HFF-Myc (cell line): ENCODE measurements around the gene TEAD1.

ENCODE experiments used
- DNase-seq: peaks from one replicate; pipeline ENCODE4 v3.0.0-alpha.2; 2011; ENCODE audit warnings: low read depth; ENCODE audit errors: extremely low read depth
- H3K4me3 ChIP-seq: replicated peaks from 2 replicates; pipeline ENCODE4 v1.5.1; 2011; ENCODE audit warnings: low read depth, mild to moderate bottlenecking, control low read depth, low read length
- CTCF ChIP-seq: IDR thresholded peaks from 2 replicates; pipeline ENCODE4 v1.5.1; 2012; ENCODE audit warnings: mild to moderate bottlenecking, low read depth, low read length, control low read depth; ENCODE audit errors: missing control alignments

Gene TEAD1

GRCh38 chr11:12834166-12834565 is 159.9 kb downstream of the TEAD1 start:
- H3K4me3 ChIP-seq, result no peak overlapping the region
- TF ChIP-seq CTCF, result no peak
- no peak for DNase-seq

- no peak for DNase-seq
- H3K4me3 ChIP-seq, result no peak overlapping the region
- TF ChIP-seq CTCF, result no peak
Measured at GRCh38 chr11:12834630-12835029, 160.4 kb downstream of the TEAD1 start.

- no peak overlapping the region for H3K4me3 ChIP-seq
- TF ChIP-seq CTCF, result no peak
- no peak for DNase-seq
Measured at GRCh38 chr11:12835286-12835685, 161.1 kb downstream of the TEAD1 start.

- H3K4me3 ChIP-seq, result no peak overlapping the region
- no peak for TF ChIP-seq CTCF
- DNase-seq, result no peak
Measured at GRCh38 chr11:12838463-12839123, 164.4 kb downstream of the TEAD1 start.

- no peak overlapping the region for H3K4me3 ChIP-seq
- no peak for TF ChIP-seq CTCF
- no peak for DNase-seq
Measured at GRCh38 chr11:12840871-12841660, 166.8 kb downstream of the TEAD1 start.

GRCh38 chr11:12841946-12842630 is 167.9 kb downstream of the TEAD1 start:
- peak; percentile 70 for DNase-seq
- TF ChIP-seq CTCF, result no peak
- no peak overlapping the region for H3K4me3 ChIP-seq
